Neural cell (in vitro differentiated cells): ENCODE measurements around the gene DOHH. TPM values are rescaled to one million over a fixed set of nuclear protein-coding genes. Genes with fewer than 3 reads are reported as not detected.

ENCODE experiments used
- H2AFZ ChIP-seq: fragments of 200-600, 300-800 bp; sonication (generic), shearing (Covaris generic); 2 replicates; pipeline ENCODE4 v1.6.0; 2014; ENCODE audit warnings: low read depth, mild to moderate bottlenecking, antibody characterized with exemption, low read length, moderate library complexity
- H3F3A ChIP-seq: fragments of 200-600 bp; shearing (Covaris generic); 2 replicates; pipeline ENCODE4 v1.6.1; 2016; ENCODE audit warnings: mild to moderate bottlenecking, moderate library complexity, mixed read lengths, antibody characterized with exemption, low read length; ENCODE audit not compliant: insufficient read depth, poor library complexity, severe bottlenecking
- H3K27ac ChIP-seq: fragments of 200-600, 300-800 bp; sonication (generic), shearing (Covaris generic); 2 replicates; pipeline ENCODE4 v1.5.1; 2014; ENCODE audit warnings: mild to moderate bottlenecking, low read length, moderate library complexity
- H3K27me3 ChIP-seq: fragments of 300-800, 200-600 bp; sonication (generic), shearing (Covaris generic); 2 replicates; pipeline ENCODE4 v1.6.0; 2014; ENCODE audit warnings: mild to moderate bottlenecking, low read depth, low read length, moderate library complexity; ENCODE audit not compliant: insufficient read depth
- H3K36me3 ChIP-seq: fragments of 300-800, 200-600 bp; sonication (generic), shearing (Covaris generic); 2 replicates; pipeline ENCODE4 v1.5.1; 2014; ENCODE audit warnings: mild to moderate bottlenecking, antibody characterized with exemption, low read length, moderate library complexity; ENCODE audit not compliant: insufficient read depth
- H3K4me2 ChIP-seq: fragments of 300-800, 200-600 bp; sonication (generic), shearing (Covaris generic); 2 replicates; pipeline ENCODE4 v1.6.0; 2014; ENCODE audit warnings: mild to moderate bottlenecking, low read length
- H3K4me3 ChIP-seq: fragments of 300-800, 200-600 bp; sonication (generic), shearing (Covaris generic); 2 replicates; pipeline ENCODE4 v1.5.1; 2014; ENCODE audit warnings: mild to moderate bottlenecking, low read length, moderate library complexity
- H3K79me2 ChIP-seq: fragments of 200-600 bp; shearing (Covaris generic); replicated peaks from 2 replicates; pipeline ENCODE4 v1.6.0; 2014; ENCODE audit warnings: mild to moderate bottlenecking, low read length, moderate library complexity; ENCODE audit not compliant: insufficient read depth
- H3K9ac ChIP-seq: fragments of 300-800, 200-600 bp; sonication (generic), shearing (Covaris generic); 2 replicates; pipeline ENCODE4 v1.6.1; 2016; ENCODE audit warnings: mild to moderate bottlenecking, low read length, mixed read lengths
- H3K9me2 ChIP-seq: fragments of 200-600 bp; shearing (Covaris generic); 2 replicates; pipeline ENCODE4 v1.6.1; 2016; ENCODE audit warnings: mild to moderate bottlenecking, low read length, mixed read lengths; ENCODE audit not compliant: insufficient read depth
- H3K9me3 ChIP-seq: fragments of 200-600, 300-800 bp; sonication (generic), shearing (Covaris generic); 2 replicates; pipeline ENCODE4 v1.6.1; 2016; ENCODE audit warnings: mild to moderate bottlenecking, mixed run types, low read length, moderate library complexity, mixed read lengths
- H4K20me1 ChIP-seq: fragments of 200-600 bp; shearing (Covaris generic); 2 replicates; pipeline ENCODE4 v1.6.1; 2016; ENCODE audit warnings: mild to moderate bottlenecking, mixed run types; ENCODE audit not compliant: insufficient read depth
- EP300 ChIP-seq: fragments of 450-650 bp; conservative IDR thresholded peaks from 2 replicates; pipeline ENCODE4 v1.6.1; 2014; ENCODE audit warnings: antibody characterized with exemption, mild to moderate bottlenecking, moderate library complexity; ENCODE audit not compliant: poor library complexity, severe bottlenecking
- EZH2 ChIP-seq: fragments of 200-600, 300-800 bp; shearing (Covaris generic), sonication (generic); IDR thresholded peaks from 2 replicates; pipeline ENCODE4 v1.6.1; 2014; ENCODE audit warnings: antibody characterized with exemption, low read length, borderline replicate concordance, mild to moderate bottlenecking; ENCODE audit not compliant: insufficient read depth, poor library complexity, severe bottlenecking
- MXI1 ChIP-seq: fragments of 450-650 bp; conservative IDR thresholded peaks from 2 replicates; pipeline ENCODE4 v1.6.1; 2014; ENCODE audit warnings: antibody characterized with exemption, mild to moderate bottlenecking; ENCODE audit not compliant: poor library complexity, severe bottlenecking
- POLR2AphosphoS5 ChIP-seq: IDR thresholded peaks from 2 replicates; pipeline ENCODE4 v1.6.1; 2012
- RAD21 ChIP-seq: fragments of 450-650 bp; conservative IDR thresholded peaks from 2 replicates; pipeline ENCODE4 v1.6.1; 2014; ENCODE audit warnings: antibody characterized with exemption, mild to moderate bottlenecking, moderate library complexity
- SMC3 ChIP-seq: fragments of 450-650 bp; conservative IDR thresholded peaks from 2 replicates; pipeline ENCODE4 v1.6.1; 2014; ENCODE audit warnings: antibody characterized with exemption, mild to moderate bottlenecking, moderate library complexity; ENCODE audit not compliant: poor library complexity
- TAF1 ChIP-seq: IDR thresholded peaks from 2 replicates; pipeline ENCODE4 v1.6.1; 2012; ENCODE audit warnings: low read depth
- polyA plus RNA-seq: library from polyadenylated mRNA; depleted of rRNA; stranded (reverse); fragments of >200 nt; gene quantifications from 2 replicates; pipeline ENCODE4 v1.2.3, GENCODE V29; 2014
- TF ChIP-seq, protein P1 (sequence below): IDR thresholded peaks from 2 replicates; pipeline ENCODE4 v1.6.1; 2012; ENCODE audit warnings: borderline replicate concordance
- TF ChIP-seq, protein P2 (sequence below): fragments of 450-650 bp; IDR thresholded peaks from 2 replicates; pipeline ENCODE4 v1.5.1; 2014; ENCODE audit warnings: antibody characterized with exemption, mild to moderate bottlenecking, moderate library complexity; ENCODE audit not compliant: poor library complexity, severe bottlenecking

The DOHH gene
- polyA plus RNA-seq, 1 donor from 2014 or later, result 20.3 TPM

DNA sequence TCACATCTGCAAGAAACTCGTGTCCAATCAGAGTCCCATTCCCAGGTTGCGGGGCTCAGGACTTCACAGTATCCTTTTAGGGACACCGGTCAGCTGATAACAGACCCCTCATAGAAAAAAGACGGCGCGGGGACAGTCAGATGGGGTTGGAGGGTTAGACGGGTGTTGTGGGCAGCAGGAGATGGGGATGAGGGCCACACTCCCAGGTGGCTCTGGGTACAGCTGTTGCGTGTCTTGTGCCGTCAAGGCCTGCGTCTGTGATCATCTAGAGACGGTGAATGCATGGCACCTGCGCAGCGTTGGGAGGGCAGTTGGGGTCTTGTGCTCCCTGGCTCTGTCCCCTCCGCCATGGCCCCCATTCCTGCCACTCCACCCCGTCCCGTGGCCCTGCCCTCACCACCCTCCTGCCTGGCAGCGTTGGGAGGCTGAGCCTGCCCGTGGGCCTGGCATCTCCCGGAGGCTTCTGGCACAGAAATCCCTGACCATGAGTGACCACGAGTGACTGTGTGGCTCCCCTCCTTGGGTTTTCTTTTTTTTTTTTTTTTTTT lies 24.5 kb upstream of the DOHH start:
- peaks cover 1% of the 10 kb centered on the region for H4K20me1 ChIP-seq
- peaks cover 4% of the 10 kb centered on the region for H3K36me3 ChIP-seq
- H3K9me2 ChIP-seq, result no peaks in the 10 kb centered on the region
- H3K4me3 ChIP-seq, result no peak overlapping the region
- no peaks in the 10 kb centered on the region for H3K27me3 ChIP-seq
- no peak overlapping the region for H3K4me2 ChIP-seq
- H3K79me2 ChIP-seq, result peaks cover 5% of the 10 kb centered on the region
- no peak overlapping the region for H3K27ac ChIP-seq
- H3K9ac ChIP-seq, result no peak overlapping the region
- no peak overlapping the region for H2AFZ ChIP-seq
- no peak for TF ChIP-seq EP300
- no peak for TF ChIP-seq TAF1
- TF ChIP-seq MXI1, result no peak
- TF ChIP-seq, protein P1, sequence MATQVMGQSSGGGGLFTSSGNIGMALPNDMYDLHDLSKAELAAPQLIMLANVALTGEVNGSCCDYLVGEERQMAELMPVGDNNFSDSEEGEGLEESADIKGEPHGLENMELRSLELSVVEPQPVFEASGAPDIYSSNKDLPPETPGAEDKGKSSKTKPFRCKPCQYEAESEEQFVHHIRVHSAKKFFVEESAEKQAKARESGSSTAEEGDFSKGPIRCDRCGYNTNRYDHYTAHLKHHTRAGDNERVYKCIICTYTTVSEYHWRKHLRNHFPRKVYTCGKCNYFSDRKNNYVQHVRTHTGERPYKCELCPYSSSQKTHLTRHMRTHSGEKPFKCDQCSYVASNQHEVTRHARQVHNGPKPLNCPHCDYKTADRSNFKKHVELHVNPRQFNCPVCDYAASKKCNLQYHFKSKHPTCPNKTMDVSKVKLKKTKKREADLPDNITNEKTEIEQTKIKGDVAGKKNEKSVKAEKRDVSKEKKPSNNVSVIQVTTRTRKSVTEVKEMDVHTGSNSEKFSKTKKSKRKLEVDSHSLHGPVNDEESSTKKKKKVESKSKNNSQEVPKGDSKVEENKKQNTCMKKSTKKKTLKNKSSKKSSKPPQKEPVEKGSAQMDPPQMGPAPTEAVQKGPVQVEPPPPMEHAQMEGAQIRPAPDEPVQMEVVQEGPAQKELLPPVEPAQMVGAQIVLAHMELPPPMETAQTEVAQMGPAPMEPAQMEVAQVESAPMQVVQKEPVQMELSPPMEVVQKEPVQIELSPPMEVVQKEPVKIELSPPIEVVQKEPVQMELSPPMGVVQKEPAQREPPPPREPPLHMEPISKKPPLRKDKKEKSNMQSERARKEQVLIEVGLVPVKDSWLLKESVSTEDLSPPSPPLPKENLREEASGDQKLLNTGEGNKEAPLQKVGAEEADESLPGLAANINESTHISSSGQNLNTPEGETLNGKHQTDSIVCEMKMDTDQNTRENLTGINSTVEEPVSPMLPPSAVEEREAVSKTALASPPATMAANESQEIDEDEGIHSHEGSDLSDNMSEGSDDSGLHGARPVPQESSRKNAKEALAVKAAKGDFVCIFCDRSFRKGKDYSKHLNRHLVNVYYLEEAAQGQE, result no peak
- TF ChIP-seq RAD21, result no peak
- TF ChIP-seq SMC3, result no peak
- no peaks in the 10 kb centered on the region for H3F3A ChIP-seq
- no peaks in the 10 kb centered on the region for H3K9me3 ChIP-seq

DNA sequence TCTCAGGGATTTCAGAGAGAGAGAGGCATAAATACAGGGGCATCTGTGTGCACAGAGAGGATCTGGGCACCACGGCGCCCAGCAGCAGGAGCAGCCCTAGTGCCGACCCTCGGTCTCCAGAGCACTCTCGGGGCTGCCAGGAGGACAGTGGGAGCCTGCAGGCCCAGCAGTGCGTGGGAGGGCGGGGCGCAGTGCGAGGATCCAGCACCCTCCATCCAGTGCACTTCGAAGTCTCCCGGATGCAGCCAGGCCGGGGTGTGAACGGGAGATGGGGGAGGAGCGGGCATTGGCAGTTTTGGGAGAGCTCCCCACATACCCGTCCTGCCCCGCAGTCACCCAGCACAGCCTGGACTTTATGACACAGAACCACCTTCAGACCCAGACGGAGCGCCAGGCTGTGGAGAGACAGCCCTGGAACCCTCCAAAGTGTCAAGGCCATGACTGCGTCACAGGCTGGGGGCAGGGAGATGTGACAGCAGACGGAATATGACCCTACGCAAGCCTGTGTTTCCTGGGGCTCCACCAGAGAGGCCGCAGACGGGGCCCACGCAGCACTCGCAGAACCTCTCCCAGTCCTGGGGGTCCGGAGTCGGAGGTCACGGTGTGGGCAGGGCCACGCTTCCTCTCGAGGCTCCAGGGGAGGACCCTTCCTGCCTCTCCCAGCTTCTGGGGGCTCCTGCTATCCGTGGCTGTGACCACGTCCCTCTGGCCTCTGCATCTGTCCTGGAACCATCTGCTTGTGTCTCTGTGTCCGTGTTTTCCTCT lies 23.8 kb upstream of the DOHH start:
- peaks cover 5% of the 10 kb centered on the region for H4K20me1 ChIP-seq
- H3K36me3 ChIP-seq, result peaks cover 4% of the 10 kb centered on the region
- H3K27ac ChIP-seq, result no peak overlapping the region

DNA sequence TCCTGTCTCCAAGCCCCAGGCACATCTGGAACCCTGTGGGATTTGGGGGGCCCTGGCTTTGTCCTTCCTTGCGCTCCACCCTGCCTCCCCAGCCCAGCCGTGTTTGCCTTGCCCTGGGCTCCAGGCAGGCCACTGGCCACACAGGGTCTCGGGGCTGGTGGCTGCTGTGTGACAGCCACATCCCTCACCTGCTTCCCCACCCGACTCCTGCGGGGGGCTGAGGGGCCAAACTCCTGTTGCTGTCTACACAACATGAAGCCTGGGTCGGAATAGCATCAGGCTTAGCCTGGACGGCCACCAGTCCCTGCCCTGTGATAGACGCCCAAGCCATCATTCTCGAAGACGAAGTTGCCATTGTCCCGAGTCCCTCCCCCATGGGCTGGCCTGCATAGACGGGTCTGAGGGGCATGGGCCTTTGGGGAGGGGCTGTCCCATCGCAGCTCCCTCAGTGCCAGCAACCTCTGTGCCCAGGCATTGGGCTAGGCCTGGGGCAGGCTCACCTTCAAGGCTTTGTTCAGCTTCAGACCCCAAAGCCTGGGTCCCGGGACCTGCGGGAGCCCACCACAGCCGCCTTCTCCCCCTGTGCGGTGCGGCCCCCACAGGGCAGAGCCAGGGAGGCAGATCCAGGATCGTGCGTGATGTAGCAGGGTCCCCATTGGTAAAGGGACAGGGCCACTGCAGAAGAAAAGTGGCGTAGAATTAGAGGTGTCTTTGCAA lies 23.0 kb upstream of the DOHH start:
- H3K27me3 ChIP-seq, result no peaks in the 10 kb centered on the region
- no peak overlapping the region for H2AFZ ChIP-seq
- TF ChIP-seq EZH2 (no peak), RAD21 (no peak), MXI1 (no peak), EP300 (no peak), POLR2AphosphoS5 (no peak), SMC3 (no peak), TAF1 (no peak)
- TF ChIP-seq, protein P2, sequence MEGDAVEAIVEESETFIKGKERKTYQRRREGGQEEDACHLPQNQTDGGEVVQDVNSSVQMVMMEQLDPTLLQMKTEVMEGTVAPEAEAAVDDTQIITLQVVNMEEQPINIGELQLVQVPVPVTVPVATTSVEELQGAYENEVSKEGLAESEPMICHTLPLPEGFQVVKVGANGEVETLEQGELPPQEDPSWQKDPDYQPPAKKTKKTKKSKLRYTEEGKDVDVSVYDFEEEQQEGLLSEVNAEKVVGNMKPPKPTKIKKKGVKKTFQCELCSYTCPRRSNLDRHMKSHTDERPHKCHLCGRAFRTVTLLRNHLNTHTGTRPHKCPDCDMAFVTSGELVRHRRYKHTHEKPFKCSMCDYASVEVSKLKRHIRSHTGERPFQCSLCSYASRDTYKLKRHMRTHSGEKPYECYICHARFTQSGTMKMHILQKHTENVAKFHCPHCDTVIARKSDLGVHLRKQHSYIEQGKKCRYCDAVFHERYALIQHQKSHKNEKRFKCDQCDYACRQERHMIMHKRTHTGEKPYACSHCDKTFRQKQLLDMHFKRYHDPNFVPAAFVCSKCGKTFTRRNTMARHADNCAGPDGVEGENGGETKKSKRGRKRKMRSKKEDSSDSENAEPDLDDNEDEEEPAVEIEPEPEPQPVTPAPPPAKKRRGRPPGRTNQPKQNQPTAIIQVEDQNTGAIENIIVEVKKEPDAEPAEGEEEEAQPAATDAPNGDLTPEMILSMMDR, result no peak
- TF ChIP-seq, protein P1, result no peak
- no peaks in the 10 kb centered on the region for H3F3A ChIP-seq
- H3K9me2 ChIP-seq, result no peaks in the 10 kb centered on the region
- peaks cover 4% of the 10 kb centered on the region for H3K36me3 ChIP-seq
- no peaks in the 10 kb centered on the region for H3K9me3 ChIP-seq
- H3K79me2 ChIP-seq, result peaks cover 15% of the 10 kb centered on the region
- no peak overlapping the region for H3K4me3 ChIP-seq
- H3K27ac ChIP-seq, result no peak overlapping the region
- H3K9ac ChIP-seq, result no peak overlapping the region
- peaks cover 5% of the 10 kb centered on the region for H4K20me1 ChIP-seq
- no peak overlapping the region for H3K4me2 ChIP-seq

More for the DNA sequence above, 23.8 kb upstream of the DOHH start:
- H2AFZ ChIP-seq, result no peak overlapping the region
- peaks cover 11% of the 10 kb centered on the region for H3K79me2 ChIP-seq
- H3K27me3 ChIP-seq, result no peaks in the 10 kb centered on the region
- H3K9me3 ChIP-seq, result no peaks in the 10 kb centered on the region
- TF ChIP-seq MXI1 (no peak), EZH2 (no peak), RAD21 (no peak), EP300 (no peak), POLR2AphosphoS5 (no peak)
- no peak overlapping the region for H3K4me3 ChIP-seq
- H3K9me2 ChIP-seq, result no peaks in the 10 kb centered on the region
- H3F3A ChIP-seq, result no peaks in the 10 kb centered on the region
- H3K9ac ChIP-seq, result no peak overlapping the region
- no peak overlapping the region for H3K4me2 ChIP-seq
